Measurements from ENCODE around the gene JAK3.
A peak's percentile ranks its signal among the peaks of the same experiment; 100 is the strongest.

JAK3 gene

GRCh38 chr19:17846146-17846545 is 1.6 kb downstream of the JAK3 start:
- H3K4me3 ChIP-seq (ENCODE audit: control insufficient read depth, low read depth, low read length), result no peak overlapping the region
- DNase-seq (ENCODE audit: low read depth), result no peak

GRCh38 chr19:17843908-17844490 is 3.8 kb downstream of the JAK3 start:
- DNase-seq (ENCODE audit: low read depth), result no peak
- TF ChIP-seq CTCF (IDR thresholded peaks at IDR 0.05; ENCODE audit: control insufficient read depth, insufficient read depth, low read depth, low read length, missing control alignments), result no peak
- H3K4me3 ChIP-seq (ENCODE audit: control insufficient read depth, low read depth, low read length), result no peak overlapping the region

More at GRCh38 chr19:17846146-17846545, 1.6 kb downstream of the JAK3 start:
- no peak for TF ChIP-seq CTCF (IDR thresholded peaks at IDR 0.05; ENCODE audit: control insufficient read depth, insufficient read depth, low read depth, low read length, missing control alignments)

- H3K4me3 ChIP-seq (ENCODE audit: control insufficient read depth, low read depth, low read length), result no peak overlapping the region
- DNase-seq (ENCODE audit: low read depth), result no peak
- TF ChIP-seq CTCF (IDR thresholded peaks at IDR 0.05; ENCODE audit: control insufficient read depth, insufficient read depth, low read depth, low read length, missing control alignments), result no peak
These were observed 4.4 kb downstream of the JAK3 start for GRCh38 chr19:17843292-17843827.

- no peak for DNase-seq (ENCODE audit: low read depth)
- H3K4me3 ChIP-seq (ENCODE audit: control insufficient read depth, low read depth, low read length), result peak overlapping the region; percentile 13; the same call in 1 of the 2 replicates
- no peak for TF ChIP-seq CTCF (IDR thresholded peaks at IDR 0.05; ENCODE audit: control insufficient read depth, insufficient read depth, low read depth, low read length, missing control alignments)
These were observed 5.0 kb downstream of the JAK3 start for GRCh38 chr19:17842663-17843291.

- H3K4me3 ChIP-seq (ENCODE audit: control insufficient read depth, low read depth, low read length), result peak overlapping the region; percentile 13; the same call in 1 of the 2 replicates
- TF ChIP-seq CTCF (IDR thresholded peaks at IDR 0.05; ENCODE audit: control insufficient read depth, insufficient read depth, low read depth, low read length, missing control alignments), result no peak
- DNase-seq (ENCODE audit: low read depth), result no peak
These were observed 5.7 kb downstream of the JAK3 start for GRCh38 chr19:17841810-17842662.

- no peak overlapping the region for H3K4me3 ChIP-seq (ENCODE audit: control insufficient read depth, low read depth, low read length)
- DNase-seq (ENCODE audit: low read depth), result no peak
- no peak for TF ChIP-seq CTCF (IDR thresholded peaks at IDR 0.05; ENCODE audit: control insufficient read depth, insufficient read depth, low read depth, low read length, missing control alignments)
These were observed 6.4 kb downstream of the JAK3 start for GRCh38 chr19:17841371-17841809.
